Ascending aorta (tissue), 2 donors: ENCODE data around the gene PRTFDC1. TPM values are rescaled to one million over a fixed set of nuclear protein-coding genes. Genes with fewer than 3 reads are reported as not detected.
"Not testable (repeated sequence)": the region's sequence is repeated elsewhere in the genome, so short reads cannot be mapped to it uniquely, and the experiment has no call there.

Experiments
- DNase-seq, 2 donors: peaks; one replicate each; pipeline ENCODE4 v3.0.0-alpha.2; 2019; ENCODE audit warnings: low spot score in 2 of 2
- H3K27ac ChIP-seq, 2 donors: fragments of 200-600 bp; sonication (generic); one replicate each; pipeline ENCODE4 v1.5.1; 2016 to 2017; ENCODE audit warnings: mild to moderate bottlenecking in 1 of 2
- H3K27me3 ChIP-seq: fragments of 200-600 bp; sonication (generic); one replicate; pipeline ENCODE4 v1.5.1; 2017
- H3K36me3 ChIP-seq, 2 donors: fragments of 200-600 bp; sonication (generic); one replicate each; pipeline ENCODE4 v1.5.1; 2016
- H3K4me1 ChIP-seq, 2 donors: fragments of 200-600 bp; sonication (generic); one replicate each; pipeline ENCODE4 v1.5.1; 2016 to 2017; ENCODE audit warnings: mild to moderate bottlenecking in 1 of 2
- H3K4me3 ChIP-seq, 2 donors: fragments of 200-600 bp; sonication (generic); one replicate each; pipeline ENCODE4 v1.5.1; 2016 to 2017; ENCODE audit warnings: mild to moderate bottlenecking in 1 of 2
- H3K9me3 ChIP-seq, 2 donors: fragments of 200-600 bp; sonication (generic); one replicate each; pipeline ENCODE4 v1.5.1; 2016
- intact Hi-C: fragments of 100-400 bp; cut with DNase I; formaldehyde crosslinking; loops from one replicate; pipeline ENCODE4 v1.15.1; 2023
- total RNA-seq: library from RNA; depleted of rRNA; stranded (reverse); fragments of >200 nt; gene quantifications from one replicate; pipeline ENCODE4 v1.1.0, GENCODE V29; 2016
- TF ChIP-seq, protein P1 (sequence below), 3 experiments: fragments of 200-600 bp in 2 of 3; fragments of 450-650 bp in 1 of 3; sonication (generic) in 2 of 3; IDR thresholded peaks; one replicate each; pipeline ENCODE4 v1.5.1; 2016 to 2019; ENCODE audit warnings: antibody characterized with exemption in 3 of 3, mild to moderate bottlenecking in 1 of 3, moderate library complexity in 1 of 3

The PRTFDC1 gene
- total RNA-seq, 1 donor from 2014 or later = 3.6 TPM

DNA sequence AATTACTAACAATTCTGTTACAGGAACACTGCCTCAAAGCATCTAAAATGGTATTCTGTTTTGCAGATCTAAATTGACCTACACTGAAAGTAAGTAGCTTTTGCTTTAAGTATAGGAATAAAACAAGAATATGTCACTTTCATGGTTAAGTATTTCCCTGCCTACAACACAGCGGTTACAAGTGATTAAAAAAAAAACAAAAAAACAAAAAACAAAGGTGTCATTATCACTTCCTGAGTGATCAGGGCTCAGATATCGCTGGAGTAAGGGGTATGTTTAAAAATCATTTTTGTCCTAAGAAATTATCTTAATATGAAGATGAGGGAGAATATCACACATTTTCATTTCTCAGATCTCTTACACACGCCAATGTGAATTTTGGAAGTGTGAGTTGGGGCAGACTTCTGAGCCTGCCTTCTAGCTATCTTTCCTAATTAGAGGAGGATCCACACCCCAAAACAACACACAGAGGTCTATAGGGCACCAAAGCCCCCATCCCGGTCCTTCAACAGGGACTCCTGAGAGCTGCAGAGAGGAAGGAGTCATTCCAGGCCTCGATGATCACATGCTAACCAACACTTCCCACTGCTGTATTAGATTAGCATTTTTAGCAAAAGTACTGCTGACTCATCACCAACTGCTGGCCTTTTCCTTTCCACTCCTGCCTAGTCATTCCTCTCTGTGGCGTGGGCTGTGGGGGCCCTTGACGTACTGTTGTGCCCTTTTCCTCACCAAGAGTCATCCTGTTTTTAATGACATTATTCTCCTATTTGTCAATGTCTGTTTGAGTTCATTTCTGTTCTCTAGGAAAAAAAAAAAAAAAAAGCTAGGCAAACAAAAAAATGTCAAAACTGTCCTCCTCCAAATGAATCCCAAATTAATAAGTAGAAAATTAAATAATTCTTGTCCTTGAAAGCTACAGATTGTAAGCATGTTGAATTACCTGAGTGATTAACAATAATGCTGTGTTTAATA is 31.2 kb downstream of the PRTFDC1 start:
- DNase-seq = peak; percentile 36 to 83
- Histone ChIP-seq H3K9me3 (peaks cover 0 to 3% of the 10 kb centered on the region in 2 donors), H3K36me3 (no peaks in the 10 kb centered on the region), H3K4me3 (no peak overlapping the region), H3K27ac (no peak overlapping the region), H3K4me1 (peaks cover 0 to 5% of the 10 kb centered on the region in 2 donors), H3K27me3 (no peaks in the 10 kb centered on the region)
- intact Hi-C loops = no loop called here
- TF ChIP-seq, protein P1, sequence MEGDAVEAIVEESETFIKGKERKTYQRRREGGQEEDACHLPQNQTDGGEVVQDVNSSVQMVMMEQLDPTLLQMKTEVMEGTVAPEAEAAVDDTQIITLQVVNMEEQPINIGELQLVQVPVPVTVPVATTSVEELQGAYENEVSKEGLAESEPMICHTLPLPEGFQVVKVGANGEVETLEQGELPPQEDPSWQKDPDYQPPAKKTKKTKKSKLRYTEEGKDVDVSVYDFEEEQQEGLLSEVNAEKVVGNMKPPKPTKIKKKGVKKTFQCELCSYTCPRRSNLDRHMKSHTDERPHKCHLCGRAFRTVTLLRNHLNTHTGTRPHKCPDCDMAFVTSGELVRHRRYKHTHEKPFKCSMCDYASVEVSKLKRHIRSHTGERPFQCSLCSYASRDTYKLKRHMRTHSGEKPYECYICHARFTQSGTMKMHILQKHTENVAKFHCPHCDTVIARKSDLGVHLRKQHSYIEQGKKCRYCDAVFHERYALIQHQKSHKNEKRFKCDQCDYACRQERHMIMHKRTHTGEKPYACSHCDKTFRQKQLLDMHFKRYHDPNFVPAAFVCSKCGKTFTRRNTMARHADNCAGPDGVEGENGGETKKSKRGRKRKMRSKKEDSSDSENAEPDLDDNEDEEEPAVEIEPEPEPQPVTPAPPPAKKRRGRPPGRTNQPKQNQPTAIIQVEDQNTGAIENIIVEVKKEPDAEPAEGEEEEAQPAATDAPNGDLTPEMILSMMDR (IDR thresholded peaks at IDR 0.05) = no peak

DNA sequence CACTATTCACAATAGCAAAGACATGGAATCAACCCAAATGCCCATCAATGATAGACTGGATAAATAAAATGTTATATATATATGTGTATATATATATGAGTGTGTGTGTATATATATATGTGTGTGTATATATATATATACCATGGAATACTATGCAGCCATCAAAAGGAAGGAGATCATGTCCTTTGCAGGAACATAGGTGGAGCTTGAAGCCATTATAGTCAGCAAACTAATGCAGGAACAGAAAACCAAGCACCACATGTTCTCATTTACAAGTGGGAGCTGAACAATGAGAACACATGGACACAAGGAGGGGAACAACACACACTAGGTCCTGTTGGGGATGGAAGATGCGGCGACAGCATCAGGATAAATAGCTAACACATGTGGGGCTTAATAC is 32.2 kb downstream of the PRTFDC1 start:
- H3K9me3 ChIP-seq, DNase-seq, H3K27me3 ChIP-seq, H3K4me1 ChIP-seq, H3K27ac ChIP-seq, H3K36me3 ChIP-seq, H3K4me3 ChIP-seq, intact Hi-C loops: not testable (repeated sequence)

DNA sequence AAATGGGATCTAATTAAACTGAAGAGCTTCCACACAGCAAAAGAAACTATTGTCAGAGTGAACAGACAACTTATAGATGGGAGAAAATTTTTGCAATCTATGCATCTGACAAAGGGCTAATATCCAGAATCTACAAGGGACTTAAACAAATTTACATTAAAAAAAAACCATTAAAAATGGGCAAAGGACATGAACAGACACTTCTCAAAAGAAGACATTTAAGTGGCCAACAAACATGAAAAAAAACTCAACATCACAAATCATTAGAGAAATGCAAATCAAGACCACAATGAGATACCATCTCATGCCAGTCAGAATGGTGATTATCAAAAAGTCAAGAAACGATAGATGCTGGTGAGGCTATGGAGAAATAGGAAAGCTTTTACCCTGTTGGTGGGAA is 32.8 kb downstream of the PRTFDC1 start:
- intact Hi-C loops, H3K27me3 ChIP-seq, H3K27ac ChIP-seq, H3K9me3 ChIP-seq, H3K36me3 ChIP-seq, DNase-seq, H3K4me3 ChIP-seq: not testable (repeated sequence)
- H3K4me1 ChIP-seq = peaks cover 0 to 14% of the 10 kb centered on the region in 2 donors

DNA sequence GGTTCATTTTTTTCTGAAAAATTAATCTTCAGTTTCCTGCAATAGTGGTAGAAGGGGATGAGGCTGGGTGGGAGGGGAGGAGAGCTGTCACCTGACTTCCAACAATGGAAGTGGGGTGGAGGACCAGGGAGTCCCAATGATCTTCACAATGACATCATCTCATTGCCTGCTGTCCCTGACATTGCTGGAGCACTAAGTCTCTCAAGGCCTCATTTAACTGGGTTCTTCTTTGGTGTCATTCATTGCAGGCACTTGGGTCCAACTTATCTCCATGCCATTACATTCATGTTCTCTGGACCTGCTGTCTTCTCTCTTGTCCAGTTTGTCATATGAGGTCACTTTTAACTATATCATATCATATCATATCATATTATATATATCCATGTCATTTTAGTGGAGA is 34.4 kb downstream of the PRTFDC1 start:
- Histone ChIP-seq H3K4me3 (no peak overlapping the region), H3K27ac (no peak overlapping the region), H3K4me1 (peaks cover 0 to 25% of the 10 kb centered on the region in 2 donors), H3K27me3 (no peaks in the 10 kb centered on the region), H3K9me3 (no peaks in the 10 kb centered on the region), H3K36me3 (no peaks in the 10 kb centered on the region)
- TF ChIP-seq, protein P1 (IDR thresholded peaks at IDR 0.05) = no peak
- no peak for DNase-seq
- intact Hi-C loops = no loop called here

DNA sequence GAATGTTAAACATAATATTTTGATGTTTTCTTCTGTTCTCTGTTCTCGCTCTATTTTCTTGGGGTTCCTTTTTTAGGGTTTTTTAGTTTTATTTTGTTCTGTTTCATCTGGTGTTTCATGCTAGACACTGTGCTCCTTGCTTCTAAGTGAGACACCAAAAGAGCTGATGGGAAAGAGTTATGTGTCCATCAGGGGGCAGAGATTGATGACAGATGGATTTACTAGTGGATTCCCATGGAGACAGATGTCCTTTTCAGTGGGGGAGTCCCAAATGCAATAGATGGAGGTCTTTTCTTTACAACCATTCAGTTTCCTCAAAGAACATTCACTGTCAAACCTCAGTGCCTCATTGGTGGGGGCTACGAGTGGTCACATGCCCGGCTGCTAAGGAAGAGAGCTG is 34.9 kb downstream of the PRTFDC1 start:
- intact Hi-C loops = no loop called here

DNA sequence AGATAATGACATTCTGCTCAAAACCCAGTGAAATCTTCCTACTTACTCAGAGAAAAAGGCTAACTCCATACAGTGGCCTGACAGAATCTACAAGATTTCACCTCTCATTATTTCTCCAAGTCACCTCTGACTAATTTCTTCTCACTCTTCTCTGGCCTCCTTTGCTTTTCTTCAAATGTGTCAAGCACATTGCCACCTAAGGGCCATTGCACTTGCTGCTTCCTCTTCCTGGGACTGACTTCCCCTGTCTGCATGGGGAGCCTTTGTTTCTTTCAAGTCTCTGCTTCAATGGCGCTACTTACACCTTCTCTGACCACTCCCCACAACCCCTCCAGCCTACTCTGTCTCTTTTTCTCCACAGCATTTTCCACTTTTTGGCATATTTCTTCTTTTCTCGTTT is 36.0 kb downstream of the PRTFDC1 start:
- Histone ChIP-seq H3K4me3 (no peak overlapping the region), H3K36me3 (no peaks in the 10 kb centered on the region), H3K9me3 (no peaks in the 10 kb centered on the region), H3K27ac (no peak overlapping the region), H3K27me3 (no peaks in the 10 kb centered on the region), H3K4me1 (peaks cover 0 to 25% of the 10 kb centered on the region in 2 donors)
- TF ChIP-seq, protein P1 (IDR thresholded peaks at IDR 0.05) = no peak
- no peak for DNase-seq
- intact Hi-C loops = no loop called here

More for the DNA sequence above, 34.9 kb downstream of the PRTFDC1 start:
- DNase-seq = no peak
- no peaks in the 10 kb centered on the region for H3K27me3 ChIP-seq
- TF ChIP-seq, protein P1 (IDR thresholded peaks at IDR 0.05) = no peak
- no peak overlapping the region for H3K27ac ChIP-seq
- H3K4me1 ChIP-seq = peaks cover 0 to 25% of the 10 kb centered on the region in 2 donors
- H3K36me3 ChIP-seq = no peaks in the 10 kb centered on the region
- H3K9me3 ChIP-seq = no peaks in the 10 kb centered on the region
- H3K4me3 ChIP-seq = no peak overlapping the region
